SK-N-SH treated with all-trans-retinoic acid at 6 μM for 48 hours (cell line): ENCODE results near the gene CHST9.

Experiments used
- ATAC-seq: fragments of 200-7000 bp; cut with Tn5 transposase; 3 replicates; pipeline ENCODE4 v1.9.1; 2020; ENCODE audit warnings: mild to moderate bottlenecking, moderate library complexity
- ARNTL ChIP-seq: fragments of 450-650 bp; formaldehyde crosslinking; IDR thresholded peaks from 2 replicates; pipeline ENCODE4 v1.5.0; 2020; ENCODE audit warnings: low read depth, mild to moderate bottlenecking, moderate library complexity, borderline replicate concordance
- BACH2 ChIP-seq: fragments of 250-450 bp; sonication (Bioruptor Pico); IDR thresholded peaks from 2 replicates; pipeline ENCODE4 v1.9.0; 2021; ENCODE audit warnings: mild to moderate bottlenecking, borderline replicate concordance
- CREB5 ChIP-seq: fragments of 250-450 bp; sonication (Bioruptor Pico); IDR thresholded peaks from 2 replicates; pipeline ENCODE4 v1.5.1; 2020; ENCODE audit warnings: low read depth, mild to moderate bottlenecking, moderate library complexity
- CSDC2 ChIP-seq: fragments of 250-450 bp; sonication (Bioruptor Pico); IDR thresholded peaks from 2 replicates; pipeline ENCODE4 v1.5.0; 2020; ENCODE audit warnings: mild to moderate bottlenecking, moderate library complexity
- CSRNP3 ChIP-seq: fragments of 250-450 bp; sonication (Bioruptor Pico); IDR thresholded peaks from 2 replicates; pipeline ENCODE4 v1.5.1; 2021; ENCODE audit warnings: mild to moderate bottlenecking, moderate library complexity
- GLIS3 ChIP-seq: fragments of 250-450 bp; sonication (Bioruptor Pico); IDR thresholded peaks from 2 replicates; pipeline ENCODE4 v1.5.0; 2020; ENCODE audit warnings: mild to moderate bottlenecking, moderate library complexity
- ISL1 ChIP-seq: fragments of 250-450 bp; sonication (Bioruptor Pico); IDR thresholded peaks from 2 replicates; pipeline ENCODE4 v2.1.2; 2022; ENCODE audit warnings: mild to moderate bottlenecking, moderate library complexity
- POU6F1 ChIP-seq: fragments of 250-450 bp; sonication (Bioruptor Pico); IDR thresholded peaks from 2 replicates; pipeline ENCODE4 v1.8.0; 2021; ENCODE audit warnings: low read depth, mild to moderate bottlenecking, moderate library complexity, borderline replicate concordance
- PPARA ChIP-seq: fragments of 250-450 bp; sonication (Bioruptor Pico); IDR thresholded peaks from 2 replicates; pipeline ENCODE4 v1.5.0; 2020; ENCODE audit warnings: mild to moderate bottlenecking, borderline replicate concordance
- RARB ChIP-seq: fragments of 250-450 bp; sonication (Bioruptor Pico); IDR thresholded peaks from 2 replicates; pipeline ENCODE4 v1.8.0; 2021; ENCODE audit warnings: mild to moderate bottlenecking, moderate library complexity
- SNAI2 ChIP-seq: fragments of 250-450 bp; sonication (Bioruptor Pico); IDR thresholded peaks from 2 replicates; pipeline ENCODE4 v1.5.0; 2020; ENCODE audit warnings: mild to moderate bottlenecking, moderate library complexity
- TCF4 ChIP-seq: fragments of 250-450 bp; sonication (Bioruptor Pico); IDR thresholded peaks from 2 replicates; pipeline ENCODE4 v1.8.0; 2021; ENCODE audit warnings: mild to moderate bottlenecking, moderate library complexity, borderline replicate concordance
- TOX ChIP-seq: fragments of 250-450 bp; sonication (Bioruptor Pico); IDR thresholded peaks from 2 replicates; pipeline ENCODE4 v1.8.0; 2021; ENCODE audit warnings: mild to moderate bottlenecking, moderate library complexity, borderline replicate concordance
- TSHZ2 ChIP-seq: fragments of 250-450 bp; sonication (Bioruptor Pico); IDR thresholded peaks from 2 replicates; pipeline ENCODE4 v1.5.0; 2020; ENCODE audit warnings: mild to moderate bottlenecking, moderate library complexity
- ZFP3 ChIP-seq: fragments of 250-450 bp; sonication (Bioruptor Pico); IDR thresholded peaks from 2 replicates; pipeline ENCODE4 v1.5.0; 2020; ENCODE audit warnings: mild to moderate bottlenecking, moderate library complexity
- ZFP30 ChIP-seq: fragments of 450-650 bp; formaldehyde crosslinking; IDR thresholded peaks from 2 replicates; pipeline ENCODE4 v1.5.0; 2022; ENCODE audit warnings: mild to moderate bottlenecking, moderate library complexity
- ZNF565 ChIP-seq: fragments of 450-650 bp; formaldehyde crosslinking; conservative IDR thresholded peaks from 2 replicates; pipeline ENCODE4 v1.5.0; 2020; ENCODE audit warnings: low read depth, mild to moderate bottlenecking, moderate library complexity
- ZNF70 ChIP-seq: fragments of 450-650 bp; formaldehyde crosslinking; IDR thresholded peaks from 2 replicates; pipeline ENCODE4 v1.5.0; 2020; ENCODE audit warnings: mild to moderate bottlenecking, moderate library complexity

Gene CHST9

GRCh38 chr18:26875040-26875654 lies 310.0 kb downstream of the CHST9 start:
- TF ChIP-seq ZFP30 (no peak), BACH2 (CRISPR knock-in tag) (no peak), RARB (CRISPR knock-in tag) (no peak), GLIS3 (CRISPR knock-in tag) (no peak)
- TF ChIP-seq, all 23 proteins: peak for 0
- no peak for ATAC-seq

- TF ChIP-seq CREB5 (no peak), TSHZ2 (CRISPR knock-in tag) (no peak), TOX (no peak), POU6F1 (CRISPR knock-in tag) (no peak), ZNF565 (CRISPR knock-in tag) (no peak), ARNTL (CRISPR knock-in tag) (no peak), TCF4 (CRISPR knock-in tag) (no peak), ZNF70 (CRISPR knock-in tag) (no peak), ISL1 (CRISPR knock-in tag) (no peak), BACH2 (CRISPR knock-in tag) (no peak), CSDC2 (no peak), RARB (CRISPR knock-in tag) (no peak), ZFP30 (no peak), ZFP3 (CRISPR knock-in tag) (no peak), PPARA (CRISPR knock-in tag) (no peak)
Measured at GRCh38 chr18:26874283-26874682, 310.8 kb downstream of the CHST9 start.

GRCh38 chr18:26869640-26870039 lies 315.5 kb downstream of the CHST9 start:
- ATAC-seq, result no peak
- TF ChIP-seq RARB (CRISPR knock-in tag), result no peak
- no peak for TF ChIP-seq ARNTL (CRISPR knock-in tag)
- no peak for TF ChIP-seq POU6F1 (CRISPR knock-in tag)
- TF ChIP-seq SNAI2, result no peak
- TF ChIP-seq TSHZ2 (CRISPR knock-in tag), result no peak
- no peak for TF ChIP-seq CSRNP3 (CRISPR knock-in tag)
- no peak for TF ChIP-seq ZNF70 (CRISPR knock-in tag)
- no peak for TF ChIP-seq PPARA (CRISPR knock-in tag)

More at GRCh38 chr18:26874283-26874682, 310.8 kb downstream of the CHST9 start:
- ATAC-seq, result no peak
